GM10266 (cell line): ENCODE data around the gene USP50.

Source experiments
- DNase-seq: peaks from one replicate; pipeline ENCODE4 v3.0.0; 2012; ENCODE audit errors: extremely low spot score
- TF ChIP-seq, protein P1 (sequence below): IDR thresholded peaks from 2 replicates; pipeline ENCODE4 v1.5.1; 2012; ENCODE audit warnings: mild to moderate bottlenecking, low read depth; ENCODE audit not compliant: control insufficient read depth, insufficient read depth; ENCODE audit errors: missing control alignments

USP50 gene

DNA sequence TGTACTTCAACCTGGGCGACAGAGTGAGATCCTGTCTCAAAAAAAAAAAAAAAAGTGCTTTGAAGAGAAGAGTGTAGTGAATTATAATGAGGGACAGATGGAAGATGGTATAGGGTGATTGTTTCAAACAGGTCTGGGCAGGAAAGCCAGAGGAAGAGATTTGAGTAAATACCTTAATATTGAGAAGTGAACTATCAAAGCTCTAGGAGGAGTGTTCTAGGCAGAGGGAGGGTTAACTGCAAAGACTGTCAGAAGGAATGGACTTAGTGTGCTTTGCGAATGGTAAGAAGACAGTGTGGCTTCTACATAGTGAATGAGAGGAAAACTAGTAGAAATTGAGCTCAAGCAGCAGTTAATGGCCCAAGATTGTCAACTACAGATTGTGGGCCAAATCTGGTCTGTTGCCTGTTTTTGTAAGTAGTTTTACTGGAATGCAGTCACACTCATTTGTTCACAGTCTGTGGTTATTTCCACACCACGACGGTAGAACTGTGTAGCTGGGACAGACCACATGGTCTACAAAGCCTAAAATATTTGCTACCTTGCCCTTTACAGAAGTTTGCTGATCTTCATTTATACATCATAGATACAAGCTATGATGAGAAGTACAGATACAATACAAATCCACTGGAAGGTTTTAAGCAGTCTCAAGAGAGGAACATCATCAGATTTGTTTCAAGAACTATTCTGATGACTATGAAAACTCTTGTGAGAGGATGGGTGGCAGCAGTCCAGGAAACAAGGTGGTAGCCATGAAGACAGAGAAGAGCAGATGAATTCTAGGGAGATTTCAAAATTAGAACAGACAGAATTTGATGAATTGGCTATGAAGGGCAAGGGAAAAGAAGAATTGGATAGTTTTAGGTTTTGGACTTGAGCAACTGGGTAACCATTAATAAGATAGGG, 16.5 kb upstream of the USP50 start:
- DNase-seq = no peak
- TF ChIP-seq, protein P1, sequence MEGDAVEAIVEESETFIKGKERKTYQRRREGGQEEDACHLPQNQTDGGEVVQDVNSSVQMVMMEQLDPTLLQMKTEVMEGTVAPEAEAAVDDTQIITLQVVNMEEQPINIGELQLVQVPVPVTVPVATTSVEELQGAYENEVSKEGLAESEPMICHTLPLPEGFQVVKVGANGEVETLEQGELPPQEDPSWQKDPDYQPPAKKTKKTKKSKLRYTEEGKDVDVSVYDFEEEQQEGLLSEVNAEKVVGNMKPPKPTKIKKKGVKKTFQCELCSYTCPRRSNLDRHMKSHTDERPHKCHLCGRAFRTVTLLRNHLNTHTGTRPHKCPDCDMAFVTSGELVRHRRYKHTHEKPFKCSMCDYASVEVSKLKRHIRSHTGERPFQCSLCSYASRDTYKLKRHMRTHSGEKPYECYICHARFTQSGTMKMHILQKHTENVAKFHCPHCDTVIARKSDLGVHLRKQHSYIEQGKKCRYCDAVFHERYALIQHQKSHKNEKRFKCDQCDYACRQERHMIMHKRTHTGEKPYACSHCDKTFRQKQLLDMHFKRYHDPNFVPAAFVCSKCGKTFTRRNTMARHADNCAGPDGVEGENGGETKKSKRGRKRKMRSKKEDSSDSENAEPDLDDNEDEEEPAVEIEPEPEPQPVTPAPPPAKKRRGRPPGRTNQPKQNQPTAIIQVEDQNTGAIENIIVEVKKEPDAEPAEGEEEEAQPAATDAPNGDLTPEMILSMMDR = no peak

DNA sequence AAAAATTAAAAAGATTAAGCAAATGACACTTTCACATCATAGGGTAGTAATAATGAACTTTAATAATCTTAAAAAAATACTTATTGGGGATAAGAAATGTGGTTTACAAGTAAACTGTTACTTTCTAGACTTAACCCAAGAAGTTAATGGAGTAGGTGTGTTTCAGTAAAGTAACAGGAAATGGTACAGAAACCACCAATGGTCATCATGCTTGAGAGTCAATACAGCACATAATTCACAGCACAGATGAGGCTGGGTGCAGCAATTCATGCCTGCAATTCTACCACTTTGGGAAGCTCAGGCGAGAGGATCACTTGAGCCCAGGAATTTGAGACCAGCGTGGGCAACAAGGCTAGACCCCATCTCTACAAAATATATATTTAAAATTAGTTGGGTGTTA, 11.5 kb upstream of the USP50 start:
- peak; percentile 27 for DNase-seq
- TF ChIP-seq, protein P1 = no peak

DNA sequence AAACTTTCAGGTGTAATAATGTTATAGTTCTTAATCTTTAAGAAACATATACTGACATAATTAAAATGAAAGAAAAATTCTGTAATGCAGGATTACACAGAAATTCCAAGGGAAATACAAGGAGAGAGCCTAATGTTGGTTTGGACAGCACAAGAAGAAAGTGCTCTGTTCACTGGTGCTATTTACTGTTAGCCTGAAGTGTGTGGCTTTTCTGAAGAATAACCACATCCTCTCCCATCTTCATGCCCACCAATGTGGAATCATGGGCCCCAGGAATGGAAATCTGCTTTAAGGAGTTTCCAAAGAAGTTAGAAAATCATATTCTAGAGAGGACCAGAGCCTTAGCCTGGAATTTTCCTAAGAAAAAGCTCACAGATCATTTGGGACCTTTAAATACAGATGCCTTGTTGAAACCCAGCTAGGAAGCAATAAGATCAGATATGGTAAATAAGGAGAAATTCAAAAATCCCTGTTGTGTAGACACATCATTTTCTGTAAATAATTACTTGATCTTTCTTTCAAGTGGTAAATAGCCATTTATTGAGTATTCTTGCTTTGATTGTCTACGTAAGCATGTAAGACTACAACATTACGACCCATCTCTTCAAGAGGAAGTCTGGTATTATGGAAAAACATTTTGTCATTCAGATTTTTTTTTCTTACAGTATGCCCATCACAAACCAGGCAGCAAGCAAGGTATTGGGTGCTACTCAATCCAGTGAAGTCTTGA, 10.3 kb upstream of the USP50 start:
- TF ChIP-seq, protein P1 = no peak
- no peak for DNase-seq

DNA sequence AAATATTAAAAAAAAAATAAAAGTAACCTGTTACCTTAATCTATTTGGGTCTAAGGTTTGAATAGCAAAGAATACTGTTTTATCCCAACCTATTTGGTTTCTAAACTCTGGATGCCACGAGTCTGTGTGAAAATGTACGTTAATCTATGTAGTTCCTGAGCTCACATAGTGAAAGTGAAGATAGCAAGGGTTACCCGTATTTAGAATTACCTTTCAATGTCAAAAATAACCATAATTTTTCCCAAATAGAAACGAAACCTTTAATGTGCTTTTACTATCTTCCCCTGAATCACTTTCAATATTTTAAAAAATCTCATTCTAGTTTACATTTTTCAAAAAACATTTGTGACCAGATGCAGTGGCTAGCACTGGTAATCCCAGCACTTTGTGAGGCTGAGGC, 5.8 kb upstream of the USP50 start:
- DNase-seq = peak; percentile 48
- TF ChIP-seq, protein P1 = no peak

DNA sequence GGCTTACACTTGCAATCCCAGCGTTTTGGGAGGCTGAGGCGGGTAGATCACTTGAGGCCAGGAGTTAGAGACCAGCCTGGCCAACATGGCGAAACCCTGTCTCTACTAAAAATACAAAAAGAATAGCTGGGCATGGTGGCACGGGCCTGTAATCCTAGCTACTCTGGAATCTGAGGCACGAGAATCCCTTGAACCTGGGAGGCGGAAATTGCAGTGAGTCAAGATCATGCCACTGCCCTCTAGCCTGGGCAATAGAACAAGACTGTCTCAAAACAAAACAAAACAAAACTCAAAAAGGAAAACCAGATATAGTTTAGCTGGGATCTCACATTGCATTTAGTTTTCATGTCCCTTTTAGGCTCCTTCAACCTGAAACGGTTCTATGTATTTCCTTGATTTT, 2.9 kb upstream of the USP50 start:
- DNase-seq = no peak
- TF ChIP-seq, protein P1 = no peak

DNA sequence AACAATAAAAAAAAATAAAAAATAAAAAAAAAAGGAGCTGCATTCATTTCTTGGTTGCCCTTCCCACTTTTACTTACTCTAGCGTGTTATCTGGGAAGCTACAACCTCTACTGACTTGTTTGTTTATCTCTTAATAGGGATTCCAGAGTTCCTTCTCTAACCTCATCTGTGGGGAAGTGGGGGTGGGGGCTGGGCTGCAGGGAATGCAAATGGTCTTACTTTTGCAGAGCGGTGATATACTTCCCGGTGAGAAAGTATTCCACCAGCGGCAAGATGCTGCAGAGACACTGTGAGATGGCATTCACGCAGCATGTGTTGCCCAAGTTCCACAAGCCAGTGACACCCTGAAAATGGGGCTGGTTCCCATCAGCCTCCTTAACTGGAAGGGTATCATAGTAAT, 2.1 kb downstream of the USP50 start:
- no peak for DNase-seq
- TF ChIP-seq, protein P1 = no peak

DNA sequence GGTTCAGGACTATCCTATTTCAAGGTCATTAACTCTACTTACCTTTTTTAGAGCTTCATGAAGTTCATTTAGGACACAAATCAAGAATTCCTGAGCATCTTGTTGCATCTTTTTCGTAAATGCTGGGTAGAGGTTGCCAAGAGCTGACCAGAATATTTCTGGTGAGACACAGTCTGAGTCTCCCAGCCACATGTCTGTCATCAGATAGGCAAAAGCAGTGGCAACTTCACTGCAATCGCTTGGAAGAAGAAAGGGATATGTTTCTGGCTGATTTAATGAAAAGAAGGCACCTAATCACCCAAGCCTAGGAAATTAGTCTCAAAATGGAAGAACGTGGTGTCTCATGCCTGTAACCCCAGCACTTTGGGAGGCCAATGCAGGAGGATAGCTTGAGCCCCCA, 2.9 kb downstream of the USP50 start:
- DNase-seq = no peak
- TF ChIP-seq, protein P1 = no peak
